ENCODE results near the gene IPO4. TPM values are rescaled to one million over a fixed set of nuclear protein-coding genes. Genes with fewer than 3 reads are reported as not detected.

IPO4 gene
- total and polyA plus RNA-seq, 2 of the 8 experiments (the other 6 are each of a cell fraction or from before 2014, with no cell fraction given) = 55.5 to 108 TPM

DNA sequence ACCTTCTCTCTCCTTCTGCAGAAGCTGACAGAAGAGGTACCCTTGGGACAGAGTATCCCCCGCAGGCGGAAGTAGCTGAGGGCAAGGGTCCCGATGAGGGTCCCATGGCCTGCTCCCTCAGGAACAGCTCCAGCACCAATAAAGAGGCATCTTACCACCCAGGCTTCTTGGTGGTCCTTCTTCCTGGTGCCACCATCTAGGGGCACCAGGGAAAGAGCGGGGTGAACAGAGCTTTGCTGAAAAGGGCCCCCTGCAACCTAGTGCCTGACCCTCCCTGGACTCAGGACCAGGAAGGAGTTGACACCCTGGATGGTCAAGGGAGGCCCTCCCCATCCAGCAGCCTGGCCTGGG, 28.1 kb downstream of the IPO4 start:
- H3K79me2 ChIP-seq (ENCODE audit: control insufficient read depth in 1 of 2, insufficient read depth in 2 of 2, low read length in 2 of 2) = no peaks in the 10 kb centered on the region
- no peak overlapping the region for H3K4ac ChIP-seq (replicated peaks; ENCODE audit: insufficient read length, low read depth, low read length)
- H4K20me1 ChIP-seq (replicated peaks in 1 of 2; ENCODE audit: control insufficient read depth in 1 of 2, insufficient read depth in 2 of 2, low read length in 2 of 2) = peaks cover 2 to 19% of the 10 kb centered on the region in 2 experiments
- no peaks in the 10 kb centered on the region for H3K27me3 ChIP-seq (replicated peaks in 1 of 4; ENCODE audit: control insufficient read depth in 3 of 4, extremely low read depth in 1 of 4, insufficient read depth in 3 of 4, low read length in 3 of 4)
- no peak overlapping the region for H4K8ac ChIP-seq (ENCODE audit: extremely low read depth, insufficient read depth, low read length)
- no peak overlapping the region for H3K56ac ChIP-seq (replicated peaks; ENCODE audit: insufficient read length, low read depth, low read length)
- ChIA-PET POLR2A (ENCODE audit: partially characterized antibody) (interaction anchor here (0.7 to 7.6 kb wide), 26 partner anchors 10 to 158 kb away, joined by 3 to 93 read pairs (median 5); partner anchors contain the start of genes CHMP4A, DCAF11, DHRS1 and EMC9), CTCF (ENCODE audit: partially characterized antibody) (interaction anchor here (0.6 to 3.3 kb wide), 32 partner anchors 9 to 197 kb away, joined by 3 to 26 read pairs (median 5); partner anchors contain the start of genes CIDEB, DCAF11, IPO4 and NRL)
- H3K23me2 ChIP-seq (ENCODE audit: low read depth, low read length) = 0 out of 2 replicates have a peak, but pooled peaks cover 2% of the 10 kb centered on the region
- H4K91ac ChIP-seq (replicated peaks; ENCODE audit: insufficient read length, low read length) = no peak overlapping the region
- H3K36me3 ChIP-seq (ENCODE audit: control insufficient read depth in 2 of 4, insufficient read depth in 4 of 4, low read length in 3 of 4) = peaks cover 22 to 44% (median 35%) of the 10 kb centered on the region in 4 experiments
- DNase-seq (ENCODE audit: low read depth in 1 of 2, low spot score in 2 of 2) (no peak), FAIRE-seq (no peak)
- H2AK5ac ChIP-seq (ENCODE audit: low read depth, low read length) = no peak overlapping the region
- H3K4me2 ChIP-seq (ENCODE audit: insufficient read depth in 1 of 2, low read depth in 2 of 2, low read length in 2 of 2) = no peak overlapping the region
- H3K9me3 ChIP-seq (ENCODE audit: insufficient read depth in 2 of 2, low read depth in 1 of 2, low read length in 1 of 2) = no peaks in the 10 kb centered on the region
- H3K14ac ChIP-seq (ENCODE audit: insufficient read length) = no peak overlapping the region
- no peak overlapping the region for H3K9ac ChIP-seq (replicated peaks in 1 of 4; ENCODE audit: extremely low read depth in 1 of 4, low read depth in 3 of 4, low read length in 3 of 4)
- H2BK20ac ChIP-seq (ENCODE audit: low read length) = no peak overlapping the region
- no peak overlapping the region for H2BK12ac ChIP-seq (ENCODE audit: low read depth, low read length)
- H2BK120ac ChIP-seq (replicated peaks; ENCODE audit: low read depth, low read length) = no peak overlapping the region
- no peak overlapping the region for H3K18ac ChIP-seq (ENCODE audit: extremely low read depth, low read length)
- no peak overlapping the region for H3K23ac ChIP-seq (ENCODE audit: insufficient read length)
- H3K27ac ChIP-seq (ENCODE audit: low read depth, low read length) = no peak overlapping the region
- H2BK5ac ChIP-seq (ENCODE audit: low read depth, low read length) = no peak overlapping the region
- no peak overlapping the region for H2AFZ ChIP-seq (ENCODE audit: low read length)
- H3K79me1 ChIP-seq (ENCODE audit: low read depth, low read length) = no peaks in the 10 kb centered on the region
- H4K5ac ChIP-seq (ENCODE audit: insufficient read length, low read depth, low read length) = no peak overlapping the region
- no peak overlapping the region for H2BK15ac ChIP-seq (ENCODE audit: low read length)
- H3K4me3 ChIP-seq (ENCODE audit: extremely low read depth in 1 of 4, insufficient read depth in 2 of 4, low read depth in 3 of 4, low read length in 4 of 4) = no peak overlapping the region
- 100% methylated on average over 3 of the region's 4 CpGs; no CpG with 5 or more reads in 1 of the 2 experiments for WGBS, 2 experiments (ENCODE audit: extremely low coverage in 1 of 2, insufficient coverage in 1 of 2, insufficient read length in 1 of 2, insufficient replicate concordance in 2 of 2, low coverage in 1 of 2, low lambda C conversion rate in 2 of 2, missing lambda C conversion rate in 1 of 2)
- H3K4me1 ChIP-seq (replicated peaks in 1 of 4; ENCODE audit: control insufficient read depth in 3 of 4, insufficient read depth in 4 of 4, low read length in 3 of 4) = peaks cover 0 to 10% (median 2%) of the 10 kb centered on the region in 4 experiments; a peak in 3 of 7 replicates
- TF ChIP-seq BCL11A (IDR thresholded peaks at IDR 0.05; ENCODE audit: low read depth in 2 of 2, low read length in 2 of 2) (no peak), USF2 (IDR thresholded peaks at IDR 0.05; ENCODE audit: low read length) (no peak), SRF (IDR thresholded peaks at IDR 0.05; ENCODE audit: low read depth, low read length) (no peak), NANOG (IDR thresholded peaks at IDR 0.05; ENCODE audit: insufficient read depth, low read depth, low read length, poor library complexity, severe bottlenecking) (no peak), PHF8 (conservative IDR thresholded peaks at IDR 0.05; ENCODE audit: low read depth, low read length) (no peak), RAD21 (IDR thresholded peaks at IDR 0.05 in 1 of 2, conservative IDR thresholded peaks at IDR 0.05 in 1 of 2; ENCODE audit: low read depth in 2 of 2, low read length in 2 of 2) (no peak), EZH2 (IDR thresholded peaks at IDR 0.05; ENCODE audit: low read depth, low read length, severe bottlenecking) (no peak), CREB1 (IDR thresholded peaks at IDR 0.05) (no peak), SAP30 (IDR thresholded peaks at IDR 0.05; ENCODE audit: insufficient read depth, insufficient replicate concordance, low read length) (no peak), SP1 (IDR thresholded peaks at IDR 0.05; ENCODE audit: low read depth, low read length) (no peak), RNF2 (IDR thresholded peaks at IDR 0.05; ENCODE audit: borderline replicate concordance, low read depth, low read length, missing control alignments, poor library complexity, severe bottlenecking) (no peak), TCF12 (IDR thresholded peaks at IDR 0.05; ENCODE audit: low read depth, low read length) (no peak)

All from H1 (cell line).